ENCODE results near the gene SSC4D. TPM values are rescaled to one million over a fixed set of nuclear protein-coding genes. Genes with fewer than 3 reads are reported as not detected.

The SSC4D gene
- total and polyA plus RNA-seq, 2 of the 8 experiments (the other 6 are each of a cell fraction or from before 2014, with no cell fraction given), result 11.8 to 27.5 TPM

DNA sequence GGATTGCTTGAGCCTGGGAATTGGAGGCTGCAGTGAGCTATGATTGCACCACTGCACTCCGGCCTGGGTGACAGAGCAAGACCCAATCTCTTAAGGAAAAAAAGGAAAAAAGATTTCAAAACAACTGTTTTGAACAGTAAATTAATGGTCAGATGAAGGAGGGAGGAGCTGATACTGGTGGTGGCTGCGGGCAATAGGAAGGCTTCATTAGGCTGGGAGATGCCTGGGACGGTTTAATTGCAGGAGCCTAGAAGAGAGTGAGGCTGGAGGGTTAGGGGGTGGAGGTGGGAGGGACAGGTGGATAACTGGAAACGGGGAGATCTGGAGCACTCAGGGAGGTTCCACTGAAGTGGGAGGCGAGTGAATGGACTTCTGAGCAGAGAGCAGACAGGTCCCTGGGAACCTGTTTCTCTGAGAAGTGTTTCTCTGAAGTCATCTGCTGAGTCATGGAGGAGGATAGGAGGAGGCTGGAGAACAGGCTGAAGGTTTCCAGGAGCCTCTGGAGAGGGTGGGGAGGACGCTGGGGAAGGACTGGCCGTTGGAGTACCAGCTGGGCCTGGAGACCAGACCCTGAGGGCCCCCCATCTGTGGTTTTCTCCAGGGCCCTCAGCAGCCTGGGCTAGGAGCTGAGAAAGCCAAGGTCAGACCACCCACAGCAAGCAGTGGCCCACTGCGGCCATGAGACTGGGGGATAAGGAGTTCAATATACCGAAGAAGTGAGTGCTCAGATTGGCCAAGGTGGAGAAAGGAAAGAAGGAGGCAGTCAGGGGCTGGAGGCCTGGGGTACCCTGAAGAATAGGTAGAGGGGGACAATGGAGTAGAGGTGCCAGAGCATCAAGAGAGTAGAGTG, 36.3 kb downstream of the SSC4D start (continued):
- TF ChIP-seq, protein P1, sequence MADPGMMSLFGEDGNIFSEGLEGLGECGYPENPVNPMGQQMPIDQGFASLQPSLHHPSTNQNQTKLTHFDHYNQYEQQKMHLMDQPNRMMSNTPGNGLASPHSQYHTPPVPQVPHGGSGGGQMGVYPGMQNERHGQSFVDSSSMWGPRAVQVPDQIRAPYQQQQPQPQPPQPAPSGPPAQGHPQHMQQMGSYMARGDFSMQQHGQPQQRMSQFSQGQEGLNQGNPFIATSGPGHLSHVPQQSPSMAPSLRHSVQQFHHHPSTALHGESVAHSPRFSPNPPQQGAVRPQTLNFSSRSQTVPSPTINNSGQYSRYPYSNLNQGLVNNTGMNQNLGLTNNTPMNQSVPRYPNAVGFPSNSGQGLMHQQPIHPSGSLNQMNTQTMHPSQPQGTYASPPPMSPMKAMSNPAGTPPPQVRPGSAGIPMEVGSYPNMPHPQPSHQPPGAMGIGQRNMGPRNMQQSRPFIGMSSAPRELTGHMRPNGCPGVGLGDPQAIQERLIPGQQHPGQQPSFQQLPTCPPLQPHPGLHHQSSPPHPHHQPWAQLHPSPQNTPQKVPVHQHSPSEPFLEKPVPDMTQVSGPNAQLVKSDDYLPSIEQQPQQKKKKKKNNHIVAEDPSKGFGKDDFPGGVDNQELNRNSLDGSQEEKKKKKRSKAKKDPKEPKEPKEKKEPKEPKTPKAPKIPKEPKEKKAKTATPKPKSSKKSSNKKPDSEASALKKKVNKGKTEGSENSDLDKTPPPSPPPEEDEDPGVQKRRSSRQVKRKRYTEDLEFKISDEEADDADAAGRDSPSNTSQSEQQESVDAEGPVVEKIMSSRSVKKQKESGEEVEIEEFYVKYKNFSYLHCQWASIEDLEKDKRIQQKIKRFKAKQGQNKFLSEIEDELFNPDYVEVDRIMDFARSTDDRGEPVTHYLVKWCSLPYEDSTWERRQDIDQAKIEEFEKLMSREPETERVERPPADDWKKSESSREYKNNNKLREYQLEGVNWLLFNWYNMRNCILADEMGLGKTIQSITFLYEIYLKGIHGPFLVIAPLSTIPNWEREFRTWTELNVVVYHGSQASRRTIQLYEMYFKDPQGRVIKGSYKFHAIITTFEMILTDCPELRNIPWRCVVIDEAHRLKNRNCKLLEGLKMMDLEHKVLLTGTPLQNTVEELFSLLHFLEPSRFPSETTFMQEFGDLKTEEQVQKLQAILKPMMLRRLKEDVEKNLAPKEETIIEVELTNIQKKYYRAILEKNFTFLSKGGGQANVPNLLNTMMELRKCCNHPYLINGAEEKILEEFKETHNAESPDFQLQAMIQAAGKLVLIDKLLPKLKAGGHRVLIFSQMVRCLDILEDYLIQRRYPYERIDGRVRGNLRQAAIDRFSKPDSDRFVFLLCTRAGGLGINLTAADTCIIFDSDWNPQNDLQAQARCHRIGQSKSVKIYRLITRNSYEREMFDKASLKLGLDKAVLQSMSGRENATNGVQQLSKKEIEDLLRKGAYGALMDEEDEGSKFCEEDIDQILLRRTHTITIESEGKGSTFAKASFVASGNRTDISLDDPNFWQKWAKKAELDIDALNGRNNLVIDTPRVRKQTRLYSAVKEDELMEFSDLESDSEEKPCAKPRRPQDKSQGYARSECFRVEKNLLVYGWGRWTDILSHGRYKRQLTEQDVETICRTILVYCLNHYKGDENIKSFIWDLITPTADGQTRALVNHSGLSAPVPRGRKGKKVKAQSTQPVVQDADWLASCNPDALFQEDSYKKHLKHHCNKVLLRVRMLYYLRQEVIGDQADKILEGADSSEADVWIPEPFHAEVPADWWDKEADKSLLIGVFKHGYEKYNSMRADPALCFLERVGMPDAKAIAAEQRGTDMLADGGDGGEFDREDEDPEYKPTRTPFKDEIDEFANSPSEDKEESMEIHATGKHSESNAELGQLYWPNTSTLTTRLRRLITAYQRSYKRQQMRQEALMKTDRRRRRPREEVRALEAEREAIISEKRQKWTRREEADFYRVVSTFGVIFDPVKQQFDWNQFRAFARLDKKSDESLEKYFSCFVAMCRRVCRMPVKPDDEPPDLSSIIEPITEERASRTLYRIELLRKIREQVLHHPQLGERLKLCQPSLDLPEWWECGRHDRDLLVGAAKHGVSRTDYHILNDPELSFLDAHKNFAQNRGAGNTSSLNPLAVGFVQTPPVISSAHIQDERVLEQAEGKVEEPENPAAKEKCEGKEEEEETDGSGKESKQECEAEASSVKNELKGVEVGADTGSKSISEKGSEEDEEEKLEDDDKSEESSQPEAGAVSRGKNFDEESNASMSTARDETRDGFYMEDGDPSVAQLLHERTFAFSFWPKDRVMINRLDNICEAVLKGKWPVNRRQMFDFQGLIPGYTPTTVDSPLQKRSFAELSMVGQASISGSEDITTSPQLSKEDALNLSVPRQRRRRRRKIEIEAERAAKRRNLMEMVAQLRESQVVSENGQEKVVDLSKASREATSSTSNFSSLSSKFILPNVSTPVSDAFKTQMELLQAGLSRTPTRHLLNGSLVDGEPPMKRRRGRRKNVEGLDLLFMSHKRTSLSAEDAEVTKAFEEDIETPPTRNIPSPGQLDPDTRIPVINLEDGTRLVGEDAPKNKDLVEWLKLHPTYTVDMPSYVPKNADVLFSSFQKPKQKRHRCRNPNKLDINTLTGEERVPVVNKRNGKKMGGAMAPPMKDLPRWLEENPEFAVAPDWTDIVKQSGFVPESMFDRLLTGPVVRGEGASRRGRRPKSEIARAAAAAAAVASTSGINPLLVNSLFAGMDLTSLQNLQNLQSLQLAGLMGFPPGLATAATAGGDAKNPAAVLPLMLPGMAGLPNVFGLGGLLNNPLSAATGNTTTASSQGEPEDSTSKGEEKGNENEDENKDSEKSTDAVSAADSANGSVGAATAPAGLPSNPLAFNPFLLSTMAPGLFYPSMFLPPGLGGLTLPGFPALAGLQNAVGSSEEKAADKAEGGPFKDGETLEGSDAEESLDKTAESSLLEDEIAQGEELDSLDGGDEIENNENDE (IDR thresholded peaks at IDR 0.05; ENCODE audit: insufficient replicate concordance, low read length), result no peak
